ENCODE results near the gene DNAJB4.
"Not testable (repeated sequence)": the region's sequence is repeated elsewhere in the genome, so short reads cannot be mapped to it uniquely, and the experiment has no call there.

Gene DNAJB4

GRCh38 chr1:77991638-77992037 lies 13.1 kb upstream of the DNAJB4 start:
- DNase-seq = no peak

GRCh38 chr1:77994117-77994705 lies 10.5 kb upstream of the DNAJB4 start:
- no peak for DNase-seq

GRCh38 chr1:77996734-77997133 lies 8.0 kb upstream of the DNAJB4 start:
- peak; percentile 51 for DNase-seq

GRCh38 chr1:78000536-78000935 lies 4.2 kb upstream of the DNAJB4 start:
- not testable (repeated sequence) for DNase-seq

- DNase-seq = no peak
Observed at GRCh38 chr1:78003070-78003746, 1.5 kb upstream of the DNAJB4 start.

- no peak for DNase-seq
Observed at GRCh38 chr1:78003882-78004718, 639 bp upstream of the DNAJB4 start.

GRCh38 chr1:78005448-78005722 lies 646 bp downstream of the DNAJB4 start:
- DNase-seq = no peak

- no peak for DNase-seq
Observed at GRCh38 chr1:78005755-78006154, 1.0 kb downstream of the DNAJB4 start.

GRCh38 chr1:78006521-78006920 lies 1.8 kb downstream of the DNAJB4 start:
- no peak for DNase-seq

GRCh38 chr1:78007677-78008341 lies 3.1 kb downstream of the DNAJB4 start:
- no peak for DNase-seq

GRCh38 chr1:78009276-78009675 lies 4.5 kb downstream of the DNAJB4 start:
- no peak for DNase-seq

GRCh38 chr1:78009836-78010235 lies 5.1 kb downstream of the DNAJB4 start:
- no peak for DNase-seq

- DNase-seq = no peak
Observed at GRCh38 chr1:78011050-78011449, 6.3 kb downstream of the DNAJB4 start.

GRCh38 chr1:78015148-78015547 lies 10.4 kb downstream of the DNAJB4 start:
- DNase-seq = no peak

GRCh38 chr1:78019024-78019423 lies 14.3 kb downstream of the DNAJB4 start:
- no peak for DNase-seq

GRCh38 chr1:78021134-78021533 lies 16.4 kb downstream of the DNAJB4 start:
- DNase-seq = not testable (repeated sequence)

GRCh38 chr1:78029793-78030192 lies 25.1 kb downstream of the DNAJB4 start:
- no peak for DNase-seq

GRCh38 chr1:78032996-78033796 lies 28.5 kb downstream of the DNAJB4 start:
- no peak for DNase-seq

GRCh38 chr1:78033797-78034172 lies 29.0 kb downstream of the DNAJB4 start:
- no peak for DNase-seq

GRCh38 chr1:78035121-78035520 lies 30.4 kb downstream of the DNAJB4 start:
- DNase-seq = no peak

- DNase-seq = no peak
Observed at GRCh38 chr1:78036450-78036849, 31.7 kb downstream of the DNAJB4 start.

- no peak for DNase-seq
Observed at GRCh38 chr1:78038071-78038470, 33.3 kb downstream of the DNAJB4 start.

GRCh38 chr1:78038491-78038939 lies 33.8 kb downstream of the DNAJB4 start:
- no peak for DNase-seq

Measured in DMS79 treated with DMSO at 0.1 percent for 48 hours (cell line).